Smooth muscle cell (in vitro differentiated cells): Measurements from ENCODE around the gene WNT7B. TPM values are rescaled to one million over a fixed set of nuclear protein-coding genes. Genes with fewer than 3 reads are reported as not detected.

Experiments
- DNase-seq: peaks from one replicate; lab custom pipeline; 2025; ENCODE audit not compliant: unreplicated experiment; lab: John Stamatoyannopoulos, UW
- H2AFZ ChIP-seq: fragments of 200-600 bp; sonication (generic); 2 replicates; pipeline ENCODE4 v1.6.0; 2016; ENCODE audit warnings: antibody characterized with exemption, low read depth, mild to moderate bottlenecking
- H3F3A ChIP-seq: fragments of 200-600 bp; sonication (generic); 2 replicates; pipeline ENCODE4 v1.6.0; 2017; ENCODE audit warnings: antibody characterized with exemption, low read depth
- H3K27ac ChIP-seq: fragments of 200-600 bp; sonication (generic); 2 replicates; pipeline ENCODE4 v1.5.1; 2016; ENCODE audit warnings: low read depth, mild to moderate bottlenecking
- H3K27me3 ChIP-seq: fragments of 200-600 bp; sonication (generic); 2 replicates; pipeline ENCODE4 v1.6.1; 2016; ENCODE audit warnings: low read depth, mild to moderate bottlenecking
- H3K36me3 ChIP-seq: fragments of 200-600 bp; sonication (generic); 2 replicates; pipeline ENCODE4 v1.5.1; 2016; ENCODE audit warnings: low read depth
- H3K4me1 ChIP-seq: fragments of 200-600 bp; sonication (generic); 2 replicates; pipeline ENCODE4 v1.5.1; 2016; ENCODE audit warnings: low read depth
- H3K4me2 ChIP-seq: fragments of 200-600 bp; sonication (generic); 2 replicates; pipeline ENCODE4 v1.6.0; 2016; ENCODE audit warnings: mild to moderate bottlenecking
- H3K4me3 ChIP-seq: fragments of 200-600 bp; sonication (generic); 2 replicates; pipeline ENCODE4 v1.5.1; 2016; ENCODE audit warnings: mild to moderate bottlenecking
- H3K79me2 ChIP-seq: fragments of 200-600 bp; sonication (generic); 2 replicates; pipeline ENCODE4 v1.6.0; 2016; ENCODE audit warnings: low read depth, mild to moderate bottlenecking
- H3K9ac ChIP-seq: fragments of 200-600 bp; sonication (generic); 2 replicates; pipeline ENCODE4 v1.6.0; 2016; ENCODE audit warnings: low read depth
- H3K9me3 ChIP-seq: fragments of 200-600 bp; sonication (generic); replicated peaks from 2 replicates; pipeline ENCODE4 v1.5.1; 2016; ENCODE audit warnings: low read depth
- H4K20me1 ChIP-seq: fragments of 200-600 bp; sonication (generic); 2 replicates; pipeline ENCODE4 v1.6.0; 2016; ENCODE audit warnings: low read depth
- WGBS: methylation state at CpG from one replicate; pipeline ENCODE4 v1.1.7; 2016; ENCODE audit warnings: low lambda C conversion rate; 5-methylcytosine and 5-hydroxymethylcytosine counted together
- polyA plus RNA-seq: library from polyadenylated mRNA; unstranded; fragments of >200 nt; fragmentation: Nextera tagmentation; extraction: Ambion mirVana; gene quantifications from 2 replicates; pipeline ENCODE4 v1.2.1, GENCODE V29; 2016
- total RNA-seq: library from RNA; depleted of rRNA; stranded (reverse); fragments of >200 nt; gene quantifications from 2 replicates; pipeline ENCODE4 v1.2.3, GENCODE V29; 2014
- TF ChIP-seq, protein P1 (sequence below): fragments of 200-600 bp; sonication (generic); IDR thresholded peaks from 2 replicates; pipeline ENCODE4 v1.5.1; 2017; ENCODE audit warnings: borderline replicate concordance, mild to moderate bottlenecking, antibody characterized with exemption; ENCODE audit not compliant: insufficient read depth, poor library complexity, severe bottlenecking

Gene WNT7B
- total and polyA plus RNA-seq, 2 experiments from 2014 or later: 0.69 to 1.6 TPM

DNA sequence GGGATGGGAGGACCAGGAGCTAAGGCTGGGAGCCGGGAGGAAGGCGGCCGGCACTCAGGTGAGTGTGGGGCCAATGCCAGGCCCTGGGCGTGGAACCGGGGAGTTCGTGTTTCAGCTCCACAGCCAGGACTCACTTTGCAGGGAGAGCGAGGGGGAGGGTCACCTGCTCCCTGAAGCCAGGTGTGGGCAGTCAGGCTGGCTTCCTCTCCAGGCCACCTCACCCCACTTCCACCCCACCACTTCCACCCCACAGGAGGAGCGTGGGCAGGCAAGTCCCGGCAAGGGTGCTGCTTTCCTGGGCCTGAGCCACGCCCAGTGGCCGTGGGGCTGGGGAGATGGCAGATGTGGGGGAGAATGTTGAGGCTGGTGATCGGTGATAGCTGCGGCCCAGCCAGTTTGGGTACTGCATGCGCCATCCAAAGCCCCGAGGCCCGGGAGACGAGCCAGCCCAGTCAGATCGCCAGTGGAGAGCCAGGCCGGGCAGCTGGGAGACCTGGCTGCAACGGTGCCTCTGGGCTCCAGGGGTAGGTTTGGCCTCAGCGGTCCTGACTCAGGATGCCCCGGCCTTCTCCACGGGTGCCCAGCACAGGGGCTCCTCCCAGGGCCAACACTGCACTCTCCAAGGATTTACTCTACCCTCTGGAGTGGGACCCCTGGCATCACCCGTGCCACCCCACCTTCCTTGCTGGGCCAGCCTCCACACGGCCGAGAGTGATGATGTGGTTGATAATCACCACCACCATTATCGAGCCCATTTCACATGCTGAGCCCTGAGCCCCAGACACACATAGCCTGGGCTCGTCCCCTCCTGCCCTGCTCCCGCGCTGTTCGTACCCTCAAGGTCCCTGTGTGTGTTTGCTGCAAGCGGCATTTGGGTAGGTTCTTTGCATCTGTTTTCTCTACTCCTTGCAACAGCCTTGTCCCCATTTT lies 93.8 kb downstream of the WNT7B start:
- H4K20me1 ChIP-seq: no peaks in the 10 kb centered on the region
- H3K4me2 ChIP-seq: no peak overlapping the region
- H3K9ac ChIP-seq: no peak overlapping the region
- 90% methylated on average over 31 of the region's 32 CpGs for WGBS
- H3F3A ChIP-seq: no peaks in the 10 kb centered on the region
- H3K4me1 ChIP-seq: peaks cover 6% of the 10 kb centered on the region
- TF ChIP-seq, protein P1, sequence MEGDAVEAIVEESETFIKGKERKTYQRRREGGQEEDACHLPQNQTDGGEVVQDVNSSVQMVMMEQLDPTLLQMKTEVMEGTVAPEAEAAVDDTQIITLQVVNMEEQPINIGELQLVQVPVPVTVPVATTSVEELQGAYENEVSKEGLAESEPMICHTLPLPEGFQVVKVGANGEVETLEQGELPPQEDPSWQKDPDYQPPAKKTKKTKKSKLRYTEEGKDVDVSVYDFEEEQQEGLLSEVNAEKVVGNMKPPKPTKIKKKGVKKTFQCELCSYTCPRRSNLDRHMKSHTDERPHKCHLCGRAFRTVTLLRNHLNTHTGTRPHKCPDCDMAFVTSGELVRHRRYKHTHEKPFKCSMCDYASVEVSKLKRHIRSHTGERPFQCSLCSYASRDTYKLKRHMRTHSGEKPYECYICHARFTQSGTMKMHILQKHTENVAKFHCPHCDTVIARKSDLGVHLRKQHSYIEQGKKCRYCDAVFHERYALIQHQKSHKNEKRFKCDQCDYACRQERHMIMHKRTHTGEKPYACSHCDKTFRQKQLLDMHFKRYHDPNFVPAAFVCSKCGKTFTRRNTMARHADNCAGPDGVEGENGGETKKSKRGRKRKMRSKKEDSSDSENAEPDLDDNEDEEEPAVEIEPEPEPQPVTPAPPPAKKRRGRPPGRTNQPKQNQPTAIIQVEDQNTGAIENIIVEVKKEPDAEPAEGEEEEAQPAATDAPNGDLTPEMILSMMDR: no peak
- H3K79me2 ChIP-seq: no peaks in the 10 kb centered on the region
- no peaks in the 10 kb centered on the region for H3K9me3 ChIP-seq
- H3K36me3 ChIP-seq: no peaks in the 10 kb centered on the region
- no peak for DNase-seq
- no peak overlapping the region for H2AFZ ChIP-seq
- H3K27me3 ChIP-seq: peaks cover 9% of the 10 kb centered on the region
- no peak overlapping the region for H3K27ac ChIP-seq
- H3K4me3 ChIP-seq: no peak overlapping the region

DNA sequence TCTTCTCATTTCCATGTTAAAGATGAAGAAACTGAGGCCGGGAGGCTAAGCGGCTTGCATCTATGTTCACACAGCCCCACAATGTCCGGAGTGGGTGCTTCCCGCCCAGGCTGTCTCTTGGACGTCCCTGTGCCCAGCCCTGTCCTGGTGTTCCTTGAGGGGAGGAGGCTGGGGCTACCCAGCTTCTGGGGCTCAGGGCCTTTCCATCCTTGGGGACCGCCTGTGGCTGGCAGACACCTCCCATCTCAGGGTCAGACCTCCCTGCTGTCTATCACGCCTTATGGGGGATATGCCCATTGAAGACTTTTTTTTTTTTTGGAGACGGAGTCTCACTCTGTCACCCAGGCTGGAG lies 95.5 kb downstream of the WNT7B start:
- WGBS: 95% methylated on average over 7 of the region's 8 CpGs
- no peak overlapping the region for H3K9ac ChIP-seq
- no peak overlapping the region for H3K27ac ChIP-seq
- H2AFZ ChIP-seq: no peak overlapping the region
- H3K36me3 ChIP-seq: no peaks in the 10 kb centered on the region
- no peak overlapping the region for H3K4me3 ChIP-seq
- no peaks in the 10 kb centered on the region for H3K9me3 ChIP-seq
- H3K4me1 ChIP-seq: peaks cover 12% of the 10 kb centered on the region
- TF ChIP-seq, protein P1: no peak
- H3K79me2 ChIP-seq: no peaks in the 10 kb centered on the region
- DNase-seq: no peak
- no peak overlapping the region for H3K4me2 ChIP-seq
- no peaks in the 10 kb centered on the region for H4K20me1 ChIP-seq
- H3F3A ChIP-seq: no peaks in the 10 kb centered on the region
- H3K27me3 ChIP-seq: peaks cover 9% of the 10 kb centered on the region

DNA sequence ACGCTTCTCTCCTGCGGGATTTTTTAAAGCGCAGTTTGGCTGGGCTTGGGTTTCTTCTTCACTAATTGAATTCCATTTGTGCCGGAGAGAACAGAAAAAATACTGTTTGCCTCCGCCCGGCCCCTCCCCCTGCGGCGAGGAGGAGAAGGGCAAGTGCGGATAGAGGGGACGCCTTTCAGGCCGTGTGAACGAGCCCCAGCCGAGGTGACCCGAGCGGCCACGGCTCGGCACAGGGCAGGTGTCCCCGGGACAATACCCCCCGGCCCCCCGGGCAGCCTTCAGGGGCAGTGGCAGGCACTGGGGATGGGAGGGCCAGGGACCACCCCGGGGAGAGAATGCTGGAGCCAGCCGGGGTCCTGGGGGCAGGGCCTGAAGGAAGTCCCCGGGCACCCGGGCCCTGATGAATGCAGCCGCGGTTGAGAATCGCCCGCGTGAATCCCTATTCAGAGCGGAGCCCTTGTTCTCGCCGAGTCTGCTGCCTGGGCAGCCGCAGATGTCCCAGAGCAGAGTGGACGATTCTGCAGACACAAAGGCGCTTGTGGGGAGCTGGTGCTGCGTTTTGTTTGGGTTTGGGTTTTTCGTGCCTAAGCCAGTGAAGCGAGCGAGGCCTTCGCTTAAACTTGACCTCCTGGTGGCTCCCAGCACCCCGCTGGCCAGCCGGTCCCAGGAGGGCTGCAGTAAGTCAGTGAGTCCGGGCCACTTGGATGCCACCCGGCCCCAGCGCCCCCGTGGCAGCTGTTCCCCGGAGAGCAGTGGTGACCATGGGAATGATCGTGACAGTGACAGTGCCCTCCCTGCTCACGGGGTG lies 96.0 kb downstream of the WNT7B start:
- no peak overlapping the region for H3K4me2 ChIP-seq
- no peak overlapping the region for H3K9ac ChIP-seq
- TF ChIP-seq, protein P1: no peak
- H3K27ac ChIP-seq: no peak overlapping the region
- H3K4me1 ChIP-seq: peaks cover 12% of the 10 kb centered on the region
- H3K79me2 ChIP-seq: no peaks in the 10 kb centered on the region
- H3K36me3 ChIP-seq: no peaks in the 10 kb centered on the region
- no peaks in the 10 kb centered on the region for H4K20me1 ChIP-seq
- no peak overlapping the region for H3K4me3 ChIP-seq
- peaks cover 9% of the 10 kb centered on the region for H3K27me3 ChIP-seq
- H2AFZ ChIP-seq: no peak overlapping the region
- H3F3A ChIP-seq: no peaks in the 10 kb centered on the region
- H3K9me3 ChIP-seq: no peaks in the 10 kb centered on the region
- no peak for DNase-seq
- 75% methylated on average over 46 of the region's 49 CpGs for WGBS
